Measurements from ENCODE around the gene PRDM1.

The PRDM1 gene

DNA sequence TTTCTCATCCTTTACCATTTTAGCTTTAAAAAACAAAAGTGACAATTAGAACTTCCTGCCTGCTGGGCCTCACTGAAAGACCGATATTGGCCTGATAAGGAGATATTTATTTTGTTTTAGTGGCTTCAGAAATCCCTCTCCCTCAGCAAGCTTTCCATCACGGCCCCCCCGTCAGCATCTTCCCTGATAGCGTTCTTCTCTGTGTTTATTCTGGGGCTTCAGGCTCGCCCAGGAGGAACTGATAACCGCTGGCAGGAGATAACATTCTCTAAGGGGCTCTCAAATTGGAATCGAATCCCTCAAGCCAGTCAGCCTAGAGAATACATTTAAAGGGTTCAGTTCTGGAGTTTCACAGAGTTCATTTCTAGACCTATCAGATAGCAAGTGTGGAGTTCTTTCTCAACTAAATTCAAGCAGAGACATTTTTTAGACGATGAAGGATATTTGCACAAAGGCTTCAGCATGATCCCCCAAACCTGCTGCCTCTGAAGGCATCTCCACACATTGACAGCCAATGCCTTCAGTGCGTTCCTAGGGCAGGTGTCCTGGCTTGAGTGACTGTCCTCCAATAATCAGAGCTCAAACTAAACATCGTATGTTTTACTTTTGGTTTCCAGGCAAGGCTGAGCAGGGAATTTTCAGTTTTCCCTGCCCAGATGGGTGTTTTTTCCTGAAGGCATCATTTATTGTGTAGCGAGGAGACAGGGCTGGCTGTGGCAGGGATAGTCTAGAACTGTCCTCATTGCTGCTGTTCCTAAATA is 17.0 kb downstream of the PRDM1 start:
- Histone ChIP-seq H3K27me3 (ENCODE audit: insufficient read depth, low read depth, severe bottlenecking) (no peaks in the 10 kb centered on the region), H3K36me3 (peaks cover 99% of the 10 kb centered on the region), H3K27ac (no peak overlapping the region), H3K4me3 (ENCODE audit: low read depth, low read length) (no peak overlapping the region), H3K9me3 (ENCODE audit: severe bottlenecking) (no peaks in the 10 kb centered on the region)
- no peak for DNase-seq
- TF ChIP-seq, protein P1, sequence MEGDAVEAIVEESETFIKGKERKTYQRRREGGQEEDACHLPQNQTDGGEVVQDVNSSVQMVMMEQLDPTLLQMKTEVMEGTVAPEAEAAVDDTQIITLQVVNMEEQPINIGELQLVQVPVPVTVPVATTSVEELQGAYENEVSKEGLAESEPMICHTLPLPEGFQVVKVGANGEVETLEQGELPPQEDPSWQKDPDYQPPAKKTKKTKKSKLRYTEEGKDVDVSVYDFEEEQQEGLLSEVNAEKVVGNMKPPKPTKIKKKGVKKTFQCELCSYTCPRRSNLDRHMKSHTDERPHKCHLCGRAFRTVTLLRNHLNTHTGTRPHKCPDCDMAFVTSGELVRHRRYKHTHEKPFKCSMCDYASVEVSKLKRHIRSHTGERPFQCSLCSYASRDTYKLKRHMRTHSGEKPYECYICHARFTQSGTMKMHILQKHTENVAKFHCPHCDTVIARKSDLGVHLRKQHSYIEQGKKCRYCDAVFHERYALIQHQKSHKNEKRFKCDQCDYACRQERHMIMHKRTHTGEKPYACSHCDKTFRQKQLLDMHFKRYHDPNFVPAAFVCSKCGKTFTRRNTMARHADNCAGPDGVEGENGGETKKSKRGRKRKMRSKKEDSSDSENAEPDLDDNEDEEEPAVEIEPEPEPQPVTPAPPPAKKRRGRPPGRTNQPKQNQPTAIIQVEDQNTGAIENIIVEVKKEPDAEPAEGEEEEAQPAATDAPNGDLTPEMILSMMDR (IDR thresholded peaks at IDR 0.05; ENCODE audit: low read depth, low read length): no peak

DNA sequence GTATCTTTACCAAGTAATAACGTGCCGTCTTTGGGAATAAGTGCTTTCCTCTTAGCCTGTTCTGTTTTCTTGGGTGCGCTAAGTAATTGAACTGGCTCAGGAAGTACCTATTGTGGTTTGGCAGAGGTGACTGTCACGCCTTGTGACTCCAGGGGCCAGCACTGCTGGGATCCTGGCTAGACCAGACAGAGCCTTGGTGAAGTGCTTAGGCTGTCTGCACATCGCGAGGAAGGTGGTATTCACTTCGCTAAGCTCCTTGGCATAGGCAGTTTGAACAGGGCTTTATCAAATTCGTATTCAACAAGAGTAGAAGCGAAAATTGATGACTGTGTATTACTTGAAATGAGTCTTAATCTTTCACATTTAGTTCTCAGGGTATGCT is 17.6 kb downstream of the PRDM1 start:
- Histone ChIP-seq H3K36me3 (peaks cover 97% of the 10 kb centered on the region), H3K9me3 (ENCODE audit: severe bottlenecking) (no peaks in the 10 kb centered on the region), H3K4me3 (ENCODE audit: low read depth, low read length) (no peak overlapping the region), H3K27ac (no peak overlapping the region), H3K27me3 (ENCODE audit: insufficient read depth, low read depth, severe bottlenecking) (no peaks in the 10 kb centered on the region)
- TF ChIP-seq, protein P1 (IDR thresholded peaks at IDR 0.05; ENCODE audit: low read depth, low read length): no peak
- DNase-seq: no peak

DNA sequence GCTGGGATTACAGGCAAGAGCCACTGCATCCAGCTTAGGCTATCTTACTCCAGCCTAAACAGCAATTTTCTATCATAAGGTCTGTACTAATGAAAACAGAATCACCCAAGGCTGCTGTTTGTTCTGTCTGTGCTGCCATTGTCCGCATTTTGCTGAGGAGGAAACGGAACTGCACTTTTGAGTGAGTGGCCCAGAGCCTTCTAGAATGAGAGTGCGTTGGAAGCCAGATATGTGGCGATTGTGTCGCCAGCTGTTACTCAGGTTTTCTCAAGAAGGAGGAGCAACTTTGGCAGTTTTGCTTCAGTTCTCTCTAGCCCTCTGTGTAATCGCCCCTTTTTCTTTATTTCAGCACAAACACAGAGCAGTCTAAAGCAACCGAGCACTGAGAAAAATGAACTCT is 18.3 kb downstream of the PRDM1 start:
- TF ChIP-seq, protein P1 (IDR thresholded peaks at IDR 0.05; ENCODE audit: low read depth, low read length): no peak
- H3K4me3 ChIP-seq (ENCODE audit: low read depth, low read length): no peak overlapping the region
- peaks cover 93% of the 10 kb centered on the region for H3K36me3 ChIP-seq
- H3K27ac ChIP-seq: no peak overlapping the region
- H3K27me3 ChIP-seq (ENCODE audit: insufficient read depth, low read depth, severe bottlenecking): no peaks in the 10 kb centered on the region
- H3K9me3 ChIP-seq (ENCODE audit: severe bottlenecking): no peaks in the 10 kb centered on the region
- no peak for DNase-seq

DNA sequence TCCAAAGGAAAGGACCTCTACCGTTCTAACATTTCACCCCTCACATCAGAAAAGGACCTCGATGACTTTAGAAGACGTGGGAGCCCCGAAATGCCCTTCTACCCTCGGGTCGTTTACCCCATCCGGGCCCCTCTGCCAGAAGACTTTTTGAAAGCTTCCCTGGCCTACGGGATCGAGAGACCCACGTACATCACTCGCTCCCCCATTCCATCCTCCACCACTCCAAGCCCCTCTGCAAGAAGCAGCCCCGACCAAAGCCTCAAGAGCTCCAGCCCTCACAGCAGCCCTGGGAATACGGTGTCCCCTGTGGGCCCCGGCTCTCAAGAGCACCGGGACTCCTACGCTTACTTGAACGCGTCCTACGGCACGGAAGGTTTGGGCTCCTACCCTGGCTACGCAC is 18.8 kb downstream of the PRDM1 start:
- H3K36me3 ChIP-seq: peaks cover 88% of the 10 kb centered on the region
- no peaks in the 10 kb centered on the region for H3K9me3 ChIP-seq (ENCODE audit: severe bottlenecking)
- no peak overlapping the region for H3K27ac ChIP-seq
- no peaks in the 10 kb centered on the region for H3K27me3 ChIP-seq (ENCODE audit: insufficient read depth, low read depth, severe bottlenecking)
- H3K4me3 ChIP-seq (ENCODE audit: low read depth, low read length): no peak overlapping the region
- DNase-seq: no peak
- TF ChIP-seq, protein P1 (IDR thresholded peaks at IDR 0.05; ENCODE audit: low read depth, low read length): no peak

- Histone ChIP-seq H3K4me3 (ENCODE audit: low read depth, low read length) (no peak overlapping the region), H3K9me3 (ENCODE audit: severe bottlenecking) (no peaks in the 10 kb centered on the region), H3K27ac (no peak overlapping the region), H3K27me3 (ENCODE audit: insufficient read depth, low read depth, severe bottlenecking) (no peaks in the 10 kb centered on the region), H3K36me3 (peaks cover 83% of the 10 kb centered on the region)
- no peak for DNase-seq
- TF ChIP-seq, protein P1 (IDR thresholded peaks at IDR 0.05; ENCODE audit: low read depth, low read length): no peak
Measured at GRCh38 chr6:106105493-106105892, 19.4 kb downstream of the PRDM1 start.

Data from WERI-Rb-1 (cell line).